Activated T-cell treated with anti-CD3 and anti-CD28 coated beads for 4 hours (primary cell): ENCODE measurements around the gene PAK1.

Experiments used
- DNase-seq: peaks from one replicate; pipeline ENCODE4 v3.0.0-alpha.2; 2020

Gene PAK1

DNA sequence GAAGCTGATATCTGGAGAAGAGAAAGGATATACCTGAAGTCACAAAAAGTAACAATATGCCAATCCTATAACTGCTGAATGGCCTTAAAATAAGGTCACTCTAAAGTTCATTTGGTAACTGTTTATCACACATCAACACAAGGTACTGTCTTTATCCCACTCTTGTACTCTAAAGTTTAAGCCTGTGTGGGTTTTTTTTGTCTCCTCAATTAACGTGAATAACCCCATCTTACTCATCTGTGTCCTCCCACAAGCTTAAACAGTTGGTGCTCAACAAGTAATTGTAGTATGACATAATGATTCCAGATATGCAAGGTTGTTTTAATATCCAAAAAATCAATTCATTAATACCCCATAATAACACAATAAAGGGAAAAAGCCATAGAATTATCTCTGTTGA, 42.1 kb downstream of the PAK1 start:
- no peak for DNase-seq

DNA sequence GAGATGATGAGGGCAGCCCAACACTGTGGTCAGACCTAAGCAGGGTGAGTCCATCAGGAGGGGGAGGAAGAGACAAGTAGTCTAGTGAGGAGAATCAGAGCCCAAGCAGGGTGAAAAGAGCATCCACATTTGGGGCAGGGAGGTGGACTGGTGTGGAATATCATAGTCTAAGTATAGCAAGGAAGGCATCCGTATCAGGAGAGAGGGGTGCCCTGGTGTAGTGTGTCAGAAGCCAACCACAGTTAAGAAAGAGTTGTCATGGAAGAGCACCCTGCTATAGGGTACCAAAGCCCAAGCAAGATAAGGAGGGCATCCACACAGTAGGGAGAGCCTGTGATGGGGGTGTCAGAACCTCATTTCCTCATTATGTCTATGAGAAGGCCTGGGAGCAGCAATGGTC, 45.3 kb downstream of the PAK1 start:
- no peak for DNase-seq

- DNase-seq: no peak
These were observed 48.5 kb downstream of the PAK1 start for GRCh38 chr11:77425346-77425745.

DNA sequence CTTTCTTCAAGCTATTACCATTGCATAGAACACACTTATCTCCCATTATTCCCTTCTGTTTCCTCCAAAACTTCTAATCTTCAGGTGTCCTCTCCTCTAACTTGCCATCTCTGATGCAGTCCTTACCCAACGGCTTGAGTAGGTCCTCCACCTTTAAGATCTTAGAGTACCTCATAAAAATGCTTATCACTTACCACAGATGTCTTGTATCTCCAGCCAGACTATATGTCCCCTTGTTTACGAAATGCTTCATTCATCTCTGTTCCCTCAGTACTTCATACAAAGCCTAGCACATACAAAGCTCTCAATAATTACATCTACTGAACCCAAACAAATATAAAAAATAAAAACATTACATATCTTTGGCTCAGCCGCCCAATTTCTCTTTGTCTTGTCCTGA, 49.2 kb downstream of the PAK1 start:
- no peak for DNase-seq

DNA sequence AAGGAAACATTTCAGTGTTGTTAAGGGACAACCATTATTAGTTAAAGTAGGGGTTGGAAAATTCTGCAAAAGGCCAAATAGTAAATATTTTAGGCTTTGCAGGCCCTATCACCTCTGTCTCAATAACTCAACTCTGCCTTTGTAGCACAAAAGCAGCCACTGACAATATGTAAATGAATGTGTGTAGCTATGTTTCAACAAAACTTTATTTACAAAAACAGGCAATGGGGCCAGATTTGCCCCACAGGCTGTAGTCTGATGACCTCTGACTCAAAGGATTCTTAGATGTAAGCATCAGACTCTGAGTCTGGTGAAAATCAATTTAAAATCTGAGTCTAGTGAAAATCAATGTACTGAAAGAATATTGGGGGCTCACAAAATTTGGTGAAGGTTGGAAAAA, 50.3 kb downstream of the PAK1 start:
- no peak for DNase-seq

DNA sequence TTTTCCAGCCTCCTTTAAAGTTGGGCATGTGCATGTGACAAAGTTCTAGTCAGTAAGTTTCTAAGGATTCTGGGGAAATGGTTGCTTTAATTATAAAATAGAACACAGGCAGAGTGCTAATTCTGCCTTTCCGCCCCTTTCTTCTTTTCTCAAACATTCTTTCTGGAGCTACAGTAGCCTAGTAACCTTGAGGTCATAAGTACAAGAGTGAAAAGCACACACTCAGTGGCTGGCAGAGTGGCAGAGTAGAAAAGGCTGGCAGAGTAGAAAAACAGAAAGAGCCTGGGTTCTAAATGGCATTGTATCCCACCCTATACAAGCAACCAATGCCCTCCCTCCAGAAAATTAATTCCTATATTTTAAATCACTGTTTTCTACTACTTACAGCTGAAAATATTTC, 51.2 kb downstream of the PAK1 start:
- no peak for DNase-seq

DNA sequence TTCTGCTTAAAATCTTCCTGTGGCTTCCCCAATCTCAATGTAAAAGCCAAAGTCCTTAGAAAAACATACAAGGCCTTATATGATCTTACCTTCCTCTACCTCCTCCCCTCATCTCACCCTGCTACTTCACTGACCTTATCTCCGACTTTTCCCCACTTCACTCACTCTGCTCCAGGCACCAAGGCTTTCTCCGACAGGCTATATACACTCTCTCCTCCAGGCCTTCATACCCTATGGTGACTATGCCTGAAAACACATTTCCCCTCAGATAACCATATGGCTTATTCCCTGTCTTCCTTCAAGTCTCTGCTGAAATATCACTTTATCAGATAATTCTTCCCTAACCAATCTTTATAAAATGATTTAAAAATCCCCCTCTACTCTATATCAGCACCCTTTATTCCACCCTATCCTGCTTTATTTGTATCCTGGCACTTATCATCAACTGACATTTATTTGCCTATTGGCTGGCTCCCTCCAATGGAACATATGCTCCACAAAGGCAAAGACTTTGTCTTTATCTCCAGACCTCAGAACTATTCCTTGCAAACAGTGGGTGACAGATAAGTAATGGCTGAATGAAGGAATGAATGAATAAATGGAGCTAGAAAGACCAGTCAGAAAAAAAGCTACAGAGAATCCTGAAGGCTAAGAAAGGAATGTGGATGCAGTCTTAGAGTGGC, 52.7 kb downstream of the PAK1 start:
- no peak for DNase-seq

- no peak for DNase-seq
These were observed 54.8 kb downstream of the PAK1 start for GRCh38 chr11:77418971-77419597.

- DNase-seq: no peak
These were observed 55.5 kb downstream of the PAK1 start for GRCh38 chr11:77418155-77418970.

DNA sequence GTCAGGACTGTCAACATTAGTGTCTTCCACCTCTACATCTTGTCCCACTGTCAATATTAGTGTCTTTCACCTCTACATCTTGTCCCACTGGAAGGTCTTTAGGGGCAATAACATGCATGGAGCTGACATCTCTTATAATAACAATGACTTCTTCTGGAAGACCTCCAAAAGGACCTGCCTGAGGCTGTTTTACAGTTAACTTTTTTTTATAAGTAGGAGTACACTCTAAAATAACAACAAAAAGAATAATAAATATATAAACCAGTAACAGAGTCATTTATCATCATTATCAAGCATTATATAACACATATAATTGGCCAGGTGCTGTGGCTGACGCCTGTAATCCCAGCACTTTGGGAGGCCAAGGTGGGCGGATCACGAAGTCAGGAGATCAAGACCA, 57.5 kb downstream of the PAK1 start:
- DNase-seq: no peak

DNA sequence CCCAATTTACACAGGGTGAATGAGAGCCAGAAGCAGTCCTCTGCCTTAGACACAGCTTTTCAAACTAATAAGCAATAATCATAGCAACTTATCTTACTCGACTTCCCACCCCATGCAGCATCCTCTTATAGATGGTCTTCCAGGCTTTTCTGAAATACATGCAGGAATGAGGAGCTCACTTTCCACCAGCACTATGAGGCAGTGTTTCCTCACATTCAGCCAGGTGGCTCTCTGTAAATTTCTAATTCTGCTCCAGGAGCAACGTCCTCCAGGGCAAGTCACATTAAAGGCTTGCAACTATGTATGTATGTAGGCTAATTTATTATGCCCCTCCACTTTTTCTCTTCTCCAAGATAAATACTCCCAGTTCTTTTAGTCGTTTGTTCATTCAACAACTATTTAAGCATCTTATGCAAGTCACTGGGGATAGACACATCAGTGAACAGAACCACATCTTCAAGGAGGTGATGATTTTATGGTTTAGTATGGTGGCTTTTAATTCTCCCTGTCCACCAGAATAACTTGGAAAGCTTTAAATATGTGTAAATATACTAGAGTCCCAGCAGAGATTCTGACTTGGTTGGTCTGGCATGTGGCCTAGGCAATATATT, 59.9 kb downstream of the PAK1 start:
- no peak for DNase-seq

GRCh38 chr11:77412814-77413213, 61.1 kb downstream of the PAK1 start:
- no peak for DNase-seq

- peak; percentile 67 for DNase-seq
These were observed 62.0 kb downstream of the PAK1 start for GRCh38 chr11:77411717-77412441.

DNA sequence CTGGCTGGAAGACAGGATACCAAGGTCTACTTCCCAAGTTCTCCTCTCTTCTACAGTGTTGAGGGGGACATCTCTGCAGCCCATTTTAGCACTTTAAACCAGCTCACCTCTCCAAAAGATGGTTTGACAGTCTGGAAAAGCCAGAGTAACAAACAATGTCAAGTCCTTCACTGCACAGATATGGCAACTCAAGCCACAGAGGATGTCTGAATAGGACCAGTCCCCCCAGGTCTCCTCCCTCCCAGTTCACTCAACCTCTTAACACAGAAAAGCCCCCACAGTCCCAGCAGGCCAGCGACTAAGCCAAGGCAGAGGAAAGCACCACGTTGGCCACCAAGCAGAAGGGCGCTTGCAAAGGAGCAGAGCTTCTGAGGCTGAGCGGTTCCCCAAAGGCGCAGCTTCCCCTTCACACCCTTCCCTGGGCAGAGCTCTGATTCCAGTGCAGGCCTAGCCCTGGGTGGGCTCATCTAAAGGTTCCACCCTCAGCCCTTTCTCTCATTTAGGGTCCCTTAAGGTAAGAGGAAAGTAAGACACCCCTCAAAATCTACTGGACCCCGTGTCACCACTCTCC, 62.7 kb downstream of the PAK1 start:
- no peak for DNase-seq

DNA sequence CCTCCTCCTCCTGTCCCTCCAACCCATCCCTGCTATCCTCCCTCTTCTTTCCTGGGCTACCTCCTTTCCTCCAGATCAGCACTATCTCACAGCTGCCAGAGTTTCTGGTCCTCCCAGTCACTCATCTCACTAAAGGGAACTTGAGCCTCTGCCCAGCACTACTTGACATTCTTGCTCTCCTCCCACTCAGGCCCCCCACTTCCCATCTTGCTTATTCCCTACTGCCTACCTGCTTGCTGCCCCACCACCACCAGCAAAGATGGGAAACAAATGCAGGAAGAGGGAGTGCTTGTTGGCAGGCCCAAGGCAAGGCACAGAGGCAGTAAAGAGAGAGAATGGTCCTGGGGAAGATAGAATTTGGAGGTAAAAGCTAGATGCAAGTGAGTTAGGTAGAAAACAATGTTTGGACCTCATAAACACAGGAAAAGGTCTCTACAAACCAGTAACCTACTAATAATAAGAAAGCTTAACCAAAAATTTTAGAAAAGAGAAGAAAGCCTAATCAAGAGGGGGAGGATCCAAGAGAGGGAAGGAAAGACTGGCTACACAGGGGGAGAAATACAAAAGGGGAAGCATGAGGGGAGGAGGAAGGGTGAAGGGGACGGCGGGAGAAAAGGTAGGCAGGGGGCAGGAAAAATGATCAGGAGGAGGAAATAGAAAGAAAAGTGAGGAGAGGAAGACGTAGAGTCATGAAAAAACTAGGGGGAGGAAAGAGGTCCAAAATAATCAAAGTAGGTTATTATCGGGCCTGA, 63.6 kb downstream of the PAK1 start:
- no peak for DNase-seq

DNA sequence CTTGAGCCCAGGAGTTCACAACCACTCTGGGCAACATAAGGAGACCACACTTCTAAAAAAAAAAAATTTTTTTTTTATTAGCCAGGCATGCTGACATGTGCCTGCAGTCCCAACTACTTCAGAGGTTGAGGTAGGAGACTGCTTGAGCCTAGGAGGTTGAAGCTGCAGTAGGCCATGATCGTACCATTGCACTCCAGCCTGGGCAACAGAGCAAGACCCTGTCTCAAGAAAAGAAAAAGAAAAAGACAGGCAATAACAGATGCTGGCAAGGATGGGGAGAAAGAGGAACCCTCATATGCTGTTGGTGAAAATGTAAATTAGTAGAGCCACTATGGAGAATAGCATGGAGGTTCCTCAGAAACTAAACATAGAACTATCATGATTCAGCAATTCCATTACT, 64.8 kb downstream of the PAK1 start:
- DNase-seq: no peak

DNA sequence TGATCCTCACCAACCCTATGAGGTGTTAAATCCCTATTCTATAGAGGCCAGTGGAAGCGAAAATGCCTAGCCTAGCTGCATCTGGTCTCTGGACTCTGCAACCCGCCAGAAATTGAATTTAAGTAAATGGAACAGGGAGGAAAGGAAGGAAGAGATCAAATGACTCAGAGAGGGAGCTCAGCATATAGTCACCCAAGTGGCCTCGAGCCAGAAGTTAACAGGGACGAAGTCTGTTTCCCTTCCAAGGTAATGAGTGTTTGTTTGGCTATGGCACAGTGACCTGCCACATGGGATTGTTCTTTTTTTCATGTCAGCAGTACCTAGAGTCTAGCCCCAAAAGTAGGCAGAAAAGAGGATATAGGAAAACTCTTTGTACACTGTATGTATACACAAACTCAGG, 66.3 kb downstream of the PAK1 start:
- no peak for DNase-seq

GRCh38 chr11:77406396-77406795, 67.5 kb downstream of the PAK1 start:
- no peak for DNase-seq

GRCh38 chr11:77403211-77403610, 70.7 kb downstream of the PAK1 start:
- no peak for DNase-seq

GRCh38 chr11:77402218-77402556, 71.7 kb downstream of the PAK1 start:
- DNase-seq: no peak

GRCh38 chr11:77401486-77402217, 72.2 kb downstream of the PAK1 start:
- no peak for DNase-seq
